ENCODE measurements around the gene APCDD1L. TPM values are rescaled to one million over a fixed set of nuclear protein-coding genes. Genes with fewer than 3 reads are reported as not detected.

APCDD1L gene
- total and polyA plus RNA-seq, 8 donors, result 0.16 to 1.8 (median 0.32) TPM

DNA sequence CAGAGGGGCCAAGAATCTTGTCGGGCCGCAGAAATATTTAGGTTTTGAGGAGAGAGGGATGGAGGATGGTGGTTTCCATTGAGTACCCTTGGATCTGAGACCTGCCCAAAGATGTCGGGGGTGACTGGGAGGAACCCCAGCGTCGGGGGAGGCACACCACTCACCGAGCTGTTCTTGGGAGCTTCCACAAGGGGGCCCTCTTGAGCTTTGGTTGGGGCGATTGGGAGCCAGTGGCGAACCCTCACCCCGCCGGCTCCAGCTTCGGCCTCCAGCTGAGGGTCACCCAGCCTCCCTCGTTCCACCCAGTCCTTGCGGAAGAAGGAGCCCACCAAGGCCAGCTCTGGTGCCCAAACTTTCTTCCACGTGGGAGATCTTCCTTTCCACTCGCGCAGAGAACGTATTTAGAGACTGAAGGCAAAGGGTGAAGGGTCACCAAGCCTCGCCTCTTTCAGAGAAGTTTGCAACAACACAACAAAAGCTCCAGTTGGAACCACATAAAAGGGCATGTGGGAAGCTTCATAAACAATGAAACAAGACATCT is 33.6 kb downstream of the APCDD1L start:
- 16 to 23% methylated on average over 17 to 18 of the region's 18 CpGs for WGBS, 2 donors
- DNase-seq, result no peak
- intact Hi-C loops (cut with DNase I), result no loop called here
- Histone ChIP-seq H3K36me3 (no peaks in the 10 kb centered on the region), H3K9me3 (no peaks in the 10 kb centered on the region), H3K4me1 (no peaks in the 10 kb centered on the region), H3K27me3 (no peaks in the 10 kb centered on the region), H3K27ac (no peak overlapping the region), H3K4me3 (no peak overlapping the region)
- ATAC-seq, result peak in 3 of 4 donors; percentile 59 to 76 (median 67)
- TF ChIP-seq, protein P1, sequence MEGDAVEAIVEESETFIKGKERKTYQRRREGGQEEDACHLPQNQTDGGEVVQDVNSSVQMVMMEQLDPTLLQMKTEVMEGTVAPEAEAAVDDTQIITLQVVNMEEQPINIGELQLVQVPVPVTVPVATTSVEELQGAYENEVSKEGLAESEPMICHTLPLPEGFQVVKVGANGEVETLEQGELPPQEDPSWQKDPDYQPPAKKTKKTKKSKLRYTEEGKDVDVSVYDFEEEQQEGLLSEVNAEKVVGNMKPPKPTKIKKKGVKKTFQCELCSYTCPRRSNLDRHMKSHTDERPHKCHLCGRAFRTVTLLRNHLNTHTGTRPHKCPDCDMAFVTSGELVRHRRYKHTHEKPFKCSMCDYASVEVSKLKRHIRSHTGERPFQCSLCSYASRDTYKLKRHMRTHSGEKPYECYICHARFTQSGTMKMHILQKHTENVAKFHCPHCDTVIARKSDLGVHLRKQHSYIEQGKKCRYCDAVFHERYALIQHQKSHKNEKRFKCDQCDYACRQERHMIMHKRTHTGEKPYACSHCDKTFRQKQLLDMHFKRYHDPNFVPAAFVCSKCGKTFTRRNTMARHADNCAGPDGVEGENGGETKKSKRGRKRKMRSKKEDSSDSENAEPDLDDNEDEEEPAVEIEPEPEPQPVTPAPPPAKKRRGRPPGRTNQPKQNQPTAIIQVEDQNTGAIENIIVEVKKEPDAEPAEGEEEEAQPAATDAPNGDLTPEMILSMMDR (IDR thresholded peaks at IDR 0.05), result peak in 1 of 4 donors; percentile 21
- FAIRE-seq, result no peak

DNA sequence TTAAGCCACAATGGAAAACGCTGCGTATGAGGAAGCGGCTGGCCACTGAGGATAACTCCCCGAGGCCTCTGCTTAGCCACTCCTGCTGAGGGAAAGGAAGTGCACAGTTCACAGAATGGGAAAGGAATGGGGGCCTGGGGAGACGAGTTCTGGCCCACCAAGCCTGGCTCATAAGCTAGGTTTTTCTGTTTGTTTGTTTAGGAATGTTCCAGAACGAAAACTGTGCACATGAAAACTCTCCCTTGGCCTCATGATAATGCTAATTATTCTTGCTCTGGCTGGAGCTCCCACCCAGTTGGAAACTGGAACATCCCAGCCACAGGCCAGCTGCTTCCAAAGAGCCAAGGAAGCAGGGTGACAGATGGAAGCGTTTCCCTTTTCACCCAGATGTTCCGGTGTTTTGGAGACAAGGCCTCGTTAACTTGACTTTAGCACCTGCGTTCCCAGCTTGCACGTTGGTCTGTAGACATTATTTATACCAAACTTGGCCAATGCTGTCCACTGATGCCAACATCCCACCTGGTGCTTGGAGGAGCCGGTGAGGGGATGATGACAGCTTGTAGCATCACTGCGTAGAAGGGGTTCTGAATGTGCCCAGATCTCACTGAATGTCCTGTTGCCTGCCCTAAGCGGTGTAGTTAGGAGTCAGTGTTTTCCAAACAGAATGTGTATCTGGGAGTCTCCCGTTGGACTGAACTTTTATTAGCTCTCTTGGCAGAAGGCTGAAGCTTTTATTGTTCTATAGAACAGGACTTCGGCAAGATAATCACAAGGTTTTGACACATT is 34.5 kb downstream of the APCDD1L start:
- FAIRE-seq, result no peak
- TF ChIP-seq, protein P1 (IDR thresholded peaks at IDR 0.05), result no peak
- no peak for DNase-seq
- WGBS, 2 donors, result 73 to 76% methylated on average over 16 of the region's 16 CpGs
- ATAC-seq, result no peak
- Histone ChIP-seq H3K36me3 (no peaks in the 10 kb centered on the region), H3K27ac (no peak overlapping the region), H3K4me3 (no peak overlapping the region), H3K27me3 (no peaks in the 10 kb centered on the region), H3K4me1 (no peaks in the 10 kb centered on the region), H3K9me3 (no peaks in the 10 kb centered on the region)
- intact Hi-C loops (cut with DNase I), result no loop called here

DNA sequence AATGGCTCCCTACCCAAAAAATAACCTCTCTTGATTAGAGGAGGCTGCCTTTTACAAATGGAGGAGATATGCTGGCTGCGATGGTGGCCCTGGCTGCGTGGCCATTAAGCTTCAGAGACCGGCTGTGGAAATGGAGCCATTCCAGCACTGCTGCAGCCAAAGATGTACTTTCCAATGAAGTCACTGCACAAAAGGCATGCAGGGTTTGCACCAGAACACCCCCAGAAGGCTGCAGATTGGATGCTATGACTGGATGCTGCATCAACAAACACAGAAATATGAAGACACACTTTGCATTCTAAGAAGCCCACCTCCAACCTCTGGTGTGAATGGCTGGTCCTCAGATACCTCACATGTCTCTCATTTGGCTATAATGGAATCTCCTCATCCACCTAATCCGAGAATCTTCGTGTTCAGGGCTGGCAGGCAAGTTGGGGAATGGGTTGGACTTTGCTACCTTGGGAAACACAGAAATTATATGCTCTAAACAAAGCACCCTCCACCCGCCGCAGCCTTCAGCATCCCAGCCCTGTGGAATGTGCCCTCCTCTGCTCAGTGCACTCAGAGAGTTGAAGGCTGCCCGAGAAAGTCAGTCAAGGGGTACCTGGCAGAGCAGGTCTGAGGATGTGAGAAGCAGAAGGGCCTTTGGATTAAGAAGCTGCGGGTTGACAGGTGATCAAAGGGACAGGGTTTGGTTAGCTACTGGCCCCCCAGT is 35.3 kb downstream of the APCDD1L start:
- WGBS, 2 donors, result 68 to 74% methylated on average over 9 of the region's 9 CpGs
- H3K36me3 ChIP-seq, result no peaks in the 10 kb centered on the region
- no peaks in the 10 kb centered on the region for H3K27me3 ChIP-seq
- ATAC-seq (no peak), FAIRE-seq (no peak), DNase-seq (no peak)
- TF ChIP-seq, protein P1 (IDR thresholded peaks at IDR 0.05), result no peak
- intact Hi-C loops (cut with DNase I), result no loop called here
- H3K27ac ChIP-seq, result no peak overlapping the region
- no peak overlapping the region for H3K4me3 ChIP-seq
- no peaks in the 10 kb centered on the region for H3K4me1 ChIP-seq
- no peaks in the 10 kb centered on the region for H3K9me3 ChIP-seq

DNA sequence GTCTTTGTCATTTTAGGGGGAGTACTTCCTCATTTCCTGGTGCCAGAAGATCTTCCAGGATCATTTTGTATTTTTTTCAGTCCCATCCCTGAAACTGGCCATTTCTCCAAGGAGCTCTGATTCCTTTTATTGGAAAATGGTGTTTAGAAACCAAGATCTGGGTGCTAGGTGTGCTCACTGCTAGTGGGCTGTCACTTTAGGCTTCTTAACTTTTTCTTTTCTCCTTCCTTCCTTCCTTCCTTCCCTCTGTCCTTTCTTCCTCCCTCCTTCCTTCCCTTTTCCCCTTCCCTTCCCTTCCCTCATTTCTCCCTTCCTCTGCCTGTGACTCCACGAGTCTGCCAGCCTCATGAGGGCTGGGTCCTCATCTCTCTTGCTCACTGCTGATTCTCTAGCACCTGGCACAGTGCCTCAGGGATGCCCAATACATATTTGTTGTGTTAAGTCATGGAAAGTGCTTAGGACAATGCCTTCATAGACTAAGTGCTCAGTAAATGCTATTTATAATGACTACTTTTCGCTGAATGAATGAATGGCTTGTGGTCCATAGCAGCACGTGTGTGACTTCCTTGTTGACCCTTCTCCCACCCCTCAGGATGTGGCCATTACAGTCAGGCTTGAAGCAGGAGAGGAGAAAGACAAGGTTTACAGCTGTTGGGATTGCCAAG is 36.9 kb downstream of the APCDD1L start:
- Histone ChIP-seq H3K27me3 (no peaks in the 10 kb centered on the region), H3K4me3 (no peak overlapping the region), H3K36me3 (no peaks in the 10 kb centered on the region), H3K4me1 (no peaks in the 10 kb centered on the region), H3K9me3 (no peaks in the 10 kb centered on the region), H3K27ac (no peak overlapping the region)
- FAIRE-seq (no peak), ATAC-seq (no peak), DNase-seq (no peak)
- 64 to 72% methylated on average over 3 of the region's 3 CpGs for WGBS, 2 donors
- intact Hi-C loops (cut with DNase I), result no loop called here
- TF ChIP-seq, protein P1 (IDR thresholded peaks at IDR 0.05), result no peak
